HepG2 (cell line): ENCODE data around the gene NAP1L4. TPM values are rescaled to one million over a fixed set of nuclear protein-coding genes. Genes with fewer than 3 reads are reported as not detected.

ENCODE experiments used
- ATAC-seq: fragments of 200-7000 bp; cut with Tn5 transposase; 3 replicates; pipeline ENCODE4 v1.9.1; 2020; ENCODE audit warnings: mild to moderate bottlenecking, moderate library complexity
- BruUV-seq: library from RNA; stranded (reverse); fragments of 400-500 nt; replicated peaks from 2 replicates; lab custom pipeline; 2021; lab: Mats Ljungman, UMichigan
- CTCF ChIA-PET: fragments of 300-600 bp; formaldehyde crosslinking; extraction: SDS; loops from one replicate; lab custom pipeline; 2021; ENCODE audit warnings: low total read pairs, inconsistent platforms, low intra/inter-chr PET ratio; lab: Yijun Ruan, JAX
- POLR2A ChIA-PET: fragments of 350-600 bp; sonication (Branson Sonifier 250); formaldehyde crosslinking; loops from one replicate; lab custom pipeline; 2020; ENCODE audit warnings: antibody characterized with exemption, inconsistent platforms; lab: Yijun Ruan, JAX
- DNase-seq: peaks from one replicate; pipeline ENCODE4 v3.0.0-alpha.2; 2015; ENCODE audit warnings: low spot score
- FAIRE-seq: peaks from 3 replicates; lab custom pipeline; 2011; peaks lifted over from hg19 to GRCh38; lab: Jason Lieb, UNC
- H2AFZ ChIP-seq: one replicate; pipeline ENCODE4 v1.6.1; 2011; ENCODE audit warnings: low read length, inconsistent platforms
- H3K27ac ChIP-seq: fragments of 300-600 bp; 3 replicates; pipeline ENCODE4 v1.8.0; 2011; ENCODE audit warnings: mixed run types, mild to moderate bottlenecking, mixed read lengths, low read length, inconsistent platforms; ENCODE audit not compliant: insufficient read depth; ENCODE audit errors: extremely low read length
- H3K27me3 ChIP-seq, 2 experiments: fragments of 200-600 bp in 1 of 2; 2 replicates in 1 of 2; 3 replicates in 1 of 2; pipeline versions ENCODE4 v1.6.0 to v1.8.0; 2011; ENCODE audit warnings: low read length in 2 of 2, mild to moderate bottlenecking in 2 of 2, moderate library complexity in 2 of 2, inconsistent platforms in 1 of 2; ENCODE audit not compliant: insufficient read depth in 2 of 2, control insufficient read depth in 1 of 2
- H3K36me3 ChIP-seq, 2 experiments: fragments of 200-600 bp in 1 of 2; replicated peaks in 1 of 2; 2 replicates in 1 of 2; 3 replicates in 1 of 2; pipeline versions ENCODE4 v1.5.1 to v1.8.0; 2011; ENCODE audit warnings: low read length in 2 of 2, inconsistent platforms in 1 of 2; ENCODE audit not compliant: insufficient read depth in 2 of 2, control insufficient read depth in 1 of 2
- H3K4me1 ChIP-seq: 2 replicates; pipeline ENCODE4 v1.5.1; 2012; ENCODE audit warnings: low read length, inconsistent platforms; ENCODE audit not compliant: insufficient read depth
- H3K4me2 ChIP-seq: 2 replicates; pipeline ENCODE4 v1.6.0; 2011; ENCODE audit warnings: low read depth, low read length, inconsistent platforms
- H3K4me3 ChIP-seq, 3 experiments: fragments of 200-600 bp in 1 of 3; sonication (generic), shearing (Covaris generic) in 1 of 3; replicated peaks in 1 of 3; 2 replicates each; pipeline ENCODE4 v1.5.1; 2011 to 2016; ENCODE audit warnings: low read length in 3 of 3, inconsistent platforms in 2 of 3, low read depth in 2 of 3, mild to moderate bottlenecking in 2 of 3, control low read depth in 1 of 3, mixed read lengths in 1 of 3; ENCODE audit not compliant: insufficient read depth in 1 of 3
- H3K79me2 ChIP-seq: one replicate; pipeline ENCODE4 v1.6.1; 2011; ENCODE audit warnings: low read length, inconsistent platforms; ENCODE audit not compliant: insufficient read depth
- H3K9ac ChIP-seq: 2 replicates; pipeline ENCODE4 v1.6.0; 2011; ENCODE audit warnings: mild to moderate bottlenecking, low read depth, low read length, inconsistent platforms; ENCODE audit not compliant: insufficient read depth
- H3K9me3 ChIP-seq: 2 replicates; pipeline ENCODE4 v1.5.1; 2012; ENCODE audit warnings: mild to moderate bottlenecking, low read length
- H4K20me1 ChIP-seq: 2 replicates; pipeline ENCODE4 v1.6.0; 2011; ENCODE audit warnings: inconsistent platforms, mild to moderate bottlenecking, low read length, moderate library complexity; ENCODE audit not compliant: insufficient read depth
- CAMTA2 ChIP-seq: sonication (generic); formaldehyde crosslinking; IDR thresholded peaks from 2 replicates; pipeline ENCODE4 v1.4.0; 2020; ENCODE audit warnings: mild to moderate bottlenecking, missing genetic modification reagents, borderline replicate concordance
- GPN1 ChIP-seq: sonication (generic); formaldehyde crosslinking; IDR thresholded peaks from 2 replicates; pipeline ENCODE4 v1.5.1; 2020; ENCODE audit warnings: missing genetic modification reagents, borderline replicate concordance
- MED1 ChIP-seq: sonication (generic); formaldehyde crosslinking; IDR thresholded peaks from 2 replicates; pipeline ENCODE4 v1.4.0; 2020; ENCODE audit warnings: missing genetic modification reagents
- PAWR ChIP-seq: sonication (generic); formaldehyde crosslinking; IDR thresholded peaks from 2 replicates; pipeline ENCODE4 v1.4.0; 2020; ENCODE audit warnings: missing genetic modification reagents, mild to moderate bottlenecking, borderline replicate concordance
- SNRNP70 ChIP-seq: fragments of 200-400 bp; formaldehyde crosslinking; IDR thresholded peaks from 2 replicates; pipeline ENCODE4 v1.6.1; 2017; ENCODE audit warnings: mild to moderate bottlenecking, low read depth, low read length, moderate library complexity
- ZMYM4 ChIP-seq: sonication (generic); formaldehyde crosslinking; IDR thresholded peaks from 2 replicates; pipeline ENCODE4 v1.8.1; 2023; ENCODE audit warnings: mild to moderate bottlenecking, missing genetic modification reagents
- ZNF232 ChIP-seq: sonication (generic); formaldehyde crosslinking; IDR thresholded peaks from 2 replicates; pipeline ENCODE4 v1.4.0; 2020; ENCODE audit warnings: missing genetic modification reagents, borderline replicate concordance
- ZNF547 ChIP-seq: sonication (generic); formaldehyde crosslinking; IDR thresholded peaks from 2 replicates; pipeline ENCODE4 v1.5.1; 2020; ENCODE audit warnings: mild to moderate bottlenecking, missing genetic modification reagents
- ZNF724P ChIP-seq: sonication (generic); formaldehyde crosslinking; IDR thresholded peaks from 2 replicates; pipeline ENCODE4 v1.8.0; 2022; ENCODE audit warnings: missing genetic modification reagents, borderline replicate concordance
- WGBS: methylation state at CpG from one replicate; pipeline ENCODE4 v1.1.6; 2017; ENCODE audit warnings: low lambda C conversion rate; 5-methylcytosine and 5-hydroxymethylcytosine counted together
- in situ Hi-C: cut with HindIII; loops from 2 replicates; pipeline ENCODE4 v1.10.0; 2017; ENCODE audit warnings: low pct_unique_long_range_greater_than_20kb; ENCODE audit not compliant: extremely low pct_ligation_motif_present
- intact Hi-C: fragments of 100-400 bp; cut with micrococcal nuclease; formaldehyde crosslinking; loops from one replicate; pipeline ENCODE4 v1.10.0; 2022; ENCODE audit not compliant: unreplicated experiment
- polyA plus RNA-seq, 8 experiments: library from polyadenylated mRNA; depleted of rRNA in 3 of 8; stranded (reverse) in 7 of 8; unstranded in 1 of 8; fragments of >200 nt; fragmentation: Illumina TruSeq in 4 of 8; extraction: Trizol in 4 of 8; gene quantifications; 2 replicates each; pipeline versions ENCODE4 v1.2.1 to v1.2.3, GENCODE V29; 2011 to 2016; ENCODE audit warnings: low read depth in 4 of 8, missing spikeins in 1 of 8, mixed read lengths in 1 of 8; ENCODE audit not compliant: insufficient read depth in 1 of 8
- total RNA-seq, 5 experiments: library from RNA; depleted of rRNA; stranded (reverse); fragments of >200 nt; fragmentation: Illumina TruSeq; extraction: Trizol; gene quantifications; 2 replicates each; pipeline ENCODE4 v1.2.3, GENCODE V29; 2016; ENCODE audit warnings: low read depth in 1 of 5
- TF ChIP-seq, protein P1 (sequence below): sonication (generic); formaldehyde crosslinking; IDR thresholded peaks from 2 replicates; pipeline ENCODE4 v1.4.0; 2020; ENCODE audit warnings: missing genetic modification reagents, low read depth, mild to moderate bottlenecking, borderline replicate concordance
- TF ChIP-seq, protein P2 (sequence below): sonication (generic); formaldehyde crosslinking; IDR thresholded peaks from 2 replicates; pipeline ENCODE4 v1.5.0; 2020; ENCODE audit warnings: mild to moderate bottlenecking, missing genetic modification reagents
- TF ChIP-seq, protein P3 (sequence below): sonication (generic); formaldehyde crosslinking; IDR thresholded peaks from 2 replicates; pipeline ENCODE4 v1.4.0; 2020; ENCODE audit warnings: missing genetic modification reagents
- TF ChIP-seq, protein P4 (sequence below): sonication (generic); formaldehyde crosslinking; IDR thresholded peaks from 2 replicates; pipeline ENCODE4 v1.8.0; 2023; ENCODE audit warnings: mild to moderate bottlenecking, missing genetic modification reagents
- TF ChIP-seq, protein P5 (sequence below): sonication (generic); formaldehyde crosslinking; IDR thresholded peaks from 2 replicates; pipeline ENCODE4 v1.8.1; 2022; ENCODE audit warnings: mild to moderate bottlenecking, missing genetic modification reagents

The NAP1L4 gene
- total and polyA plus RNA-seq, 2 of the 13 experiments (the other 11 are each of a cell fraction or from before 2014, with no cell fraction given) = 64.0 to 186 TPM

DNA sequence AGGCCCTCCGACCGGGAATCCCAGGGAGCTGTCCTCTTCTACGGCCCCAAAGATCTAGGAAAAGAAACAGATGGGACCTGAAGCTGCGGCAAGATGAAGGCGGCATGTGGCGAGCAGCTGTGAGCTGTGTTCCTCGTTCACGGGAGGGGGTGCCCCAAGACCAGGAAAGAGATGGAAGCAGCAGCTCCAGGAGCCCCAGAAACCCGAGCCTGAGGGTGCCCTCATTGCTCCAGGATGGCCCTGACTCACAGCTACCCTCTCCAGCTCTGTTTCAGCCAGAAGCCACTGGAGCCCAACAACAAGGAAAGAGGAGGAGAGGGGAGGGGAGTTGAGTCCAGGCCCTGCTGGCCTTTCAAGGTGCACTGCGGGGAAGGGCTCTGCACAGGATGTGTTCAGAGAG, 23.7 kb upstream of the NAP1L4 start (continued):
- TF ChIP-seq, protein P1, sequence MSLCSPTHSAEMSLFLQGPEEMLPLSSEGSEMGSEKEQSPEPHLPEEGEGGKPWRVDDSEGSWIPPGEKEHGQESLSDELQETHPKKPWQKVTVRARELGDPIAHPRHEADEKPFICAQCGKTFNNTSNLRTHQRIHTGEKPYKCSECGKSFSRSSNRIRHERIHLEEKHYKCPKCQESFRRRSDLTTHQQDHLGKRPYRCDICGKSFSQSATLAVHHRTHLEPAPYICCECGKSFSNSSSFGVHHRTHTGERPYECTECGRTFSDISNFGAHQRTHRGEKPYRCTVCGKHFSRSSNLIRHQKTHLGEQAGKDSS = no peak
- no peak for TF ChIP-seq SNRNP70
- TF ChIP-seq, all 625 proteins: peak for 0

DNA sequence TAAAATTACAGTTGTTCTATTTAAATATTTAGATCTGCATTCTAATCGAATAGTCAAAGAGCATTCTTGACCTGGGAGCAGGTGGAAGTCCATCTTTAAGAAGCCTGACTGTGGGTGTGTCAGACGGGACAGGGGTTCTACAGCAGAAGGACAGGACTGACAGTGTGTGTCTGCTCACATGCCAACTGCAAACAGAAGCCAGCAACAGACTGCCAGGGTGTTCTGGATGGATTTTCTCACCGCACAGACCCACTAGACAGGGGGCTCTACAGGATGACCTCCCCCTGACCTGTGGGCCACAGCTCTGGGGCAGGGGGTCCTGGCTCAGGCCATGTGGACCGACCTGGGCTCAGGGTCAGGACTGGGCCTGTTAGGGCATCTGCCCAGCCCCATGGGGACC, 22.8 kb upstream of the NAP1L4 start:
- H3K4me3 ChIP-seq = no peak overlapping the region
- POLR2A ChIA-PET = no interaction called here
- no peak overlapping the region for H3K27ac ChIP-seq
- no peak for ATAC-seq
- H3K9ac ChIP-seq = no peak overlapping the region
- no peaks in the 10 kb centered on the region for H3K4me1 ChIP-seq
- no peaks in the 10 kb centered on the region for H3K27me3 ChIP-seq
- no peaks in the 10 kb centered on the region for H3K79me2 ChIP-seq
- DNase-seq = no peak
- TF ChIP-seq, protein P2, sequence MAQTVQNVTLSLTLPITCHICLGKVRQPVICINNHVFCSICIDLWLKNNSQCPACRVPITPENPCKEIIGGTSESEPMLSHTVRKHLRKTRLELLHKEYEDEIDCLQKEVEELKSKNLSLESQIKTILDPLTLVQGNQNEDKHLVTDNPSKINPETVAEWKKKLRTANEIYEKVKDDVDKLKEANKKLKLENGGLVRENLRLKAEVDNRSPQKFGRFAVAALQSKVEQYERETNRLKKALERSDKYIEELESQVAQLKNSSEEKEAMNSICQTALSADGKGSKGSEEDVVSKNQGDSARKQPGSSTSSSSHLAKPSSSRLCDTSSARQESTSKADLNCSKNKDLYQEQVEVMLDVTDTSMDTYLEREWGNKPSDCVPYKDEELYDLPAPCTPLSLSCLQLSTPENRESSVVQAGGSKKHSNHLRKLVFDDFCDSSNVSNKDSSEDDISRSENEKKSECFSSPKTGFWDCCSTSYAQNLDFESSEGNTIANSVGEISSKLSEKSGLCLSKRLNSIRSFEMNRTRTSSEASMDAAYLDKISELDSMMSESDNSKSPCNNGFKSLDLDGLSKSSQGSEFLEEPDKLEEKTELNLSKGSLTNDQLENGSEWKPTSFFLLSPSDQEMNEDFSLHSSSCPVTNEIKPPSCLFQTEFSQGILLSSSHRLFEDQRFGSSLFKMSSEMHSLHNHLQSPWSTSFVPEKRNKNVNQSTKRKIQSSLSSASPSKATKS (CRISPR knock-in tag) = no peak
- TF ChIP-seq PAWR (CRISPR knock-in tag) (no peak), GPN1 (CRISPR knock-in tag) (no peak), ZNF232 (CRISPR knock-in tag) (no peak), MED1 (no peak), ZMYM4 (no peak), ZNF547 (CRISPR knock-in tag) (no peak), CAMTA2 (no peak), ZNF724P (no peak)
- TF ChIP-seq, protein P3, sequence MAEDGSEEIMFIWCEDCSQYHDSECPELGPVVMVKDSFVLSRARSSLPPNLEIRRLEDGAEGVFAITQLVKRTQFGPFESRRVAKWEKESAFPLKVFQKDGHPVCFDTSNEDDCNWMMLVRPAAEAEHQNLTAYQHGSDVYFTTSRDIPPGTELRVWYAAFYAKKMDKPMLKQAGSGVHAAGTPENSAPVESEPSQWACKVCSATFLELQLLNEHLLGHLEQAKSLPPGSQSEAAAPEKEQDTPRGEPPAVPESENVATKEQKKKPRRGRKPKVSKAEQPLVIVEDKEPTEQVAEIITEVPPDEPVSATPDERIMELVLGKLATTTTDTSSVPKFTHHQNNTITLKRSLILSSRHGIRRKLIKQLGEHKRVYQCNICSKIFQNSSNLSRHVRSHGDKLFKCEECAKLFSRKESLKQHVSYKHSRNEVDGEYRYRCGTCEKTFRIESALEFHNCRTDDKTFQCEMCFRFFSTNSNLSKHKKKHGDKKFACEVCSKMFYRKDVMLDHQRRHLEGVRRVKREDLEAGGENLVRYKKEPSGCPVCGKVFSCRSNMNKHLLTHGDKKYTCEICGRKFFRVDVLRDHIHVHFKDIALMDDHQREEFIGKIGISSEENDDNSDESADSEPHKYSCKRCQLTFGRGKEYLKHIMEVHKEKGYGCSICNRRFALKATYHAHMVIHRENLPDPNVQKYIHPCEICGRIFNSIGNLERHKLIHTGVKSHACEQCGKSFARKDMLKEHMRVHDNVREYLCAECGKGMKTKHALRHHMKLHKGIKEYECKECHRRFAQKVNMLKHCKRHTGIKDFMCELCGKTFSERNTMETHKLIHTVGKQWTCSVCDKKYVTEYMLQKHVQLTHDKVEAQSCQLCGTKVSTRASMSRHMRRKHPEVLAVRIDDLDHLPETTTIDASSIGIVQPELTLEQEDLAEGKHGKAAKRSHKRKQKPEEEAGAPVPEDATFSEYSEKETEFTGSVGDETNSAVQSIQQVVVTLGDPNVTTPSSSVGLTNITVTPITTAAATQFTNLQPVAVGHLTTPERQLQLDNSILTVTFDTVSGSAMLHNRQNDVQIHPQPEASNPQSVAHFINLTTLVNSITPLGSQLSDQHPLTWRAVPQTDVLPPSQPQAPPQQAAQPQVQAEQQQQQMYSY = no peak
- TF ChIP-seq, protein P4, sequence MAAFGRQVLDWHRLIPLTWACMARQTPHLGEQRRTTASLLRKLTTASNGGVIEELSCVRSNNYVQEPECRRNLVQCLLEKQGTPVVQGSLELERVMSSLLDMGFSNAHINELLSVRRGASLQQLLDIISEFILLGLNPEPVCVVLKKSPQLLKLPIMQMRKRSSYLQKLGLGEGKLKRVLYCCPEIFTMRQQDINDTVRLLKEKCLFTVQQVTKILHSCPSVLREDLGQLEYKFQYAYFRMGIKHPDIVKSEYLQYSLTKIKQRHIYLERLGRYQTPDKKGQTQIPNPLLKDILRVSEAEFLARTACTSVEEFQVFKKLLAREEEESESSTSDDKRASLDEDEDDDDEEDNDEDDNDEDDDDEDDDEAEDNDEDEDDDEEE (CRISPR knock-in tag) = no peak
- TF ChIP-seq, protein P5, sequence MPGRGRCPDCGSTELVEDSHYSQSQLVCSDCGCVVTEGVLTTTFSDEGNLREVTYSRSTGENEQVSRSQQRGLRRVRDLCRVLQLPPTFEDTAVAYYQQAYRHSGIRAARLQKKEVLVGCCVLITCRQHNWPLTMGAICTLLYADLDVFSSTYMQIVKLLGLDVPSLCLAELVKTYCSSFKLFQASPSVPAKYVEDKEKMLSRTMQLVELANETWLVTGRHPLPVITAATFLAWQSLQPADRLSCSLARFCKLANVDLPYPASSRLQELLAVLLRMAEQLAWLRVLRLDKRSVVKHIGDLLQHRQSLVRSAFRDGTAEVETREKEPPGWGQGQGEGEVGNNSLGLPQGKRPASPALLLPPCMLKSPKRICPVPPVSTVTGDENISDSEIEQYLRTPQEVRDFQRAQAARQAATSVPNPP (CRISPR knock-in tag) = no peak
- H4K20me1 ChIP-seq = no peaks in the 10 kb centered on the region
- CTCF ChIA-PET = no interaction called here
- in situ Hi-C loops (no loop called here), intact Hi-C loops (no loop called here)
- no peak for FAIRE-seq
- no peak overlapping the region for H3K4me2 ChIP-seq
- H3K9me3 ChIP-seq = no peaks in the 10 kb centered on the region
- H3K36me3 ChIP-seq = peaks cover 26 to 78% of the 10 kb centered on the region in 2 experiments
- no TSS peak for BruUV-seq
- 93% methylated on average over 2 of the region's 4 CpGs for WGBS
- no peak overlapping the region for H2AFZ ChIP-seq
